GM23248 (cell line): ENCODE data around the gene RCOR1. TPM values are rescaled to one million over a fixed set of nuclear protein-coding genes. Genes with fewer than 3 reads are reported as not detected.
"Not testable (repeated sequence)": the region's sequence is repeated elsewhere in the genome, so short reads cannot be mapped to it uniquely, and the experiment has no call there.

Experiments
- DNase-seq: peaks from one replicate; pipeline ENCODE4 v3.0.0-alpha.2; 2015
- H2AFZ ChIP-seq: fragments of 200-600 bp; sonication (generic); 2 replicates; pipeline ENCODE4 v1.6.1; 2016; ENCODE audit warnings: antibody characterized with exemption
- H3F3A ChIP-seq: fragments of 200-600 bp; sonication (generic); 2 replicates; pipeline ENCODE4 v1.6.1; 2016; ENCODE audit warnings: mild to moderate bottlenecking, antibody characterized with exemption, mixed run types; ENCODE audit not compliant: insufficient read depth
- H3K27ac ChIP-seq: fragments of 200-600 bp; sonication (generic); 2 replicates; pipeline ENCODE4 v1.5.1; 2016; ENCODE audit warnings: mild to moderate bottlenecking
- H3K27me3 ChIP-seq: fragments of 200-600 bp; sonication (generic); replicated peaks from 2 replicates; pipeline ENCODE4 v1.6.1; 2016; ENCODE audit warnings: mild to moderate bottlenecking; ENCODE audit not compliant: insufficient read depth
- H3K36me3 ChIP-seq: fragments of 200-600 bp; sonication (generic); 2 replicates; pipeline ENCODE4 v1.6.1; 2016; ENCODE audit warnings: low read depth, mild to moderate bottlenecking
- H3K4me1 ChIP-seq: fragments of 200-600 bp; sonication (generic); 2 replicates; pipeline ENCODE4 v1.6.1; 2016; ENCODE audit warnings: mild to moderate bottlenecking; ENCODE audit not compliant: insufficient read depth
- H3K4me2 ChIP-seq: fragments of 200-600 bp; sonication (generic); one replicate; pipeline ENCODE4 v1.6.1; 2016; ENCODE audit warnings: mild to moderate bottlenecking; ENCODE audit not compliant: unreplicated experiment
- H3K4me3 ChIP-seq: fragments of 200-600 bp; sonication (generic); 2 replicates; pipeline ENCODE4 v1.5.1; 2016; ENCODE audit warnings: mild to moderate bottlenecking
- H3K79me2 ChIP-seq: fragments of 200-600 bp; sonication (generic); 2 replicates; pipeline ENCODE4 v1.6.1; 2016; ENCODE audit warnings: mild to moderate bottlenecking; ENCODE audit not compliant: insufficient read depth
- H3K9ac ChIP-seq: fragments of 200-600 bp; sonication (generic); 2 replicates; pipeline ENCODE4 v1.6.1; 2016; ENCODE audit warnings: mild to moderate bottlenecking
- H3K9me2 ChIP-seq: fragments of 200-600 bp; sonication (generic); 2 replicates; pipeline ENCODE4 v1.6.1; 2016; ENCODE audit warnings: mixed run types, mild to moderate bottlenecking, moderate library complexity; ENCODE audit not compliant: insufficient read depth
- H3K9me3 ChIP-seq: fragments of 200-600 bp; sonication (generic); one replicate; pipeline ENCODE4 v1.6.1; 2017; ENCODE audit warnings: low read depth
- H4K20me1 ChIP-seq: fragments of 200-600 bp; sonication (generic); 2 replicates; pipeline ENCODE4 v1.6.0; 2016; ENCODE audit not compliant: insufficient read depth
- EZH2 ChIP-seq: fragments of 200-600 bp; sonication (generic); IDR thresholded peaks from 2 replicates; pipeline ENCODE4 v1.6.1; 2018; ENCODE audit warnings: antibody characterized with exemption, mild to moderate bottlenecking; ENCODE audit not compliant: insufficient read depth, poor library complexity, severe bottlenecking
- EZH2phosphoT487 ChIP-seq: fragments of 200-600 bp; sonication (generic); IDR thresholded peaks from 2 replicates; pipeline ENCODE4 v1.6.1; 2018; ENCODE audit warnings: antibody characterized with exemption, moderate library complexity, mild to moderate bottlenecking, low read depth; ENCODE audit not compliant: insufficient read depth
- WGBS, 2 experiments: methylation state at CpG; one replicate each; pipeline ENCODE4 v1.1.6; 2015 to 2017; ENCODE audit warnings: low lambda C conversion rate in 2 of 2, low coverage in 1 of 2; ENCODE audit errors: missing lambda C conversion rate in 2 of 2; 5-methylcytosine and 5-hydroxymethylcytosine counted together
- in situ Hi-C: fragments of 300-500 bp; cut with MboI; formaldehyde crosslinking; loops from 2 replicates; pipeline ENCODE4 v1.15.0; 2020
- polyA plus RNA-seq: library from polyadenylated mRNA; unstranded; fragments of >200 nt; fragmentation: Nextera tagmentation; extraction: Ambion mirVana; gene quantifications from 2 replicates; pipeline ENCODE4 v1.2.1, GENCODE V29; 2016
- total RNA-seq: library from RNA; depleted of rRNA; stranded (reverse); fragments of >200 nt; shearing (Covaris generic); gene quantifications from 2 replicates; pipeline ENCODE4 v1.2.3, GENCODE V29; 2014

RCOR1 gene
- total and polyA plus RNA-seq, 2 experiments from 2014 or later = 3.2 to 15.6 TPM

- in situ Hi-C loops = no loop called here
- Histone ChIP-seq H3K27me3 (peaks cover 26% of the 10 kb centered on the region), H3K79me2 (no peaks in the 10 kb centered on the region)
Observed at GRCh38 chr14:102548616-102549240, 43.7 kb upstream of the RCOR1 start.

GRCh38 chr14:102550927-102551401 is 41.5 kb upstream of the RCOR1 start:
- H4K20me1 ChIP-seq, DNase-seq, H3K27ac ChIP-seq, H3F3A ChIP-seq, H3K4me1 ChIP-seq, H3K9ac ChIP-seq, H3K4me3 ChIP-seq, H3K79me2 ChIP-seq, H3K9me2 ChIP-seq, H3K27me3 ChIP-seq, H3K36me3 ChIP-seq, in situ Hi-C loops, H3K9me3 ChIP-seq, H3K4me2 ChIP-seq, H2AFZ ChIP-seq: not testable (repeated sequence)
- 73 to 80% methylated on average over 3 of the region's 3 CpGs for WGBS, 2 experiments

More at GRCh38 chr14:102548616-102549240, 43.7 kb upstream of the RCOR1 start:
- H3K4me1 ChIP-seq = peaks cover 3% of the 10 kb centered on the region; the same call in 1 of the 2 replicates
- TF ChIP-seq EZH2 (no peak), EZH2phosphoT487 (no peak)
- H3F3A ChIP-seq = no peaks in the 10 kb centered on the region
- H4K20me1 ChIP-seq = no peaks in the 10 kb centered on the region
- H3K4me3 ChIP-seq = no peak overlapping the region
- no peak overlapping the region for H3K9ac ChIP-seq
- no peak overlapping the region for H2AFZ ChIP-seq
- H3K4me2 ChIP-seq = no peak overlapping the region
- no peaks in the 10 kb centered on the region for H3K36me3 ChIP-seq
- no peaks in the 10 kb centered on the region for H3K9me2 ChIP-seq
- DNase-seq = no peak
- 39 to 41% methylated on average over 3 of the region's 3 CpGs for WGBS, 2 experiments
- no peaks in the 10 kb centered on the region for H3K9me3 ChIP-seq
- H3K27ac ChIP-seq = no peak overlapping the region

- no peak overlapping the region for H3K4me2 ChIP-seq
- H4K20me1 ChIP-seq = no peaks in the 10 kb centered on the region
- DNase-seq = peak; percentile 71
- H3K4me3 ChIP-seq = no peak overlapping the region
- no peaks in the 10 kb centered on the region for H3K79me2 ChIP-seq
- no peaks in the 10 kb centered on the region for H3K9me3 ChIP-seq
- no peak overlapping the region for H3K27ac ChIP-seq
- WGBS, 2 experiments = 75 to 77% methylated on average over 13 to 14 of the region's 14 CpGs
- H3K27me3 ChIP-seq = peaks cover 2% of the 10 kb centered on the region; the same call in 1 of the 2 replicates
- no peak overlapping the region for H3K9ac ChIP-seq
- TF ChIP-seq EZH2phosphoT487 (no peak), EZH2 (no peak)
- H3K36me3 ChIP-seq = no peaks in the 10 kb centered on the region
- in situ Hi-C loops = no loop called here
- peaks cover 3% of the 10 kb centered on the region; the same call in 1 of the 2 replicates for H3K4me1 ChIP-seq
- H3K9me2 ChIP-seq = no peaks in the 10 kb centered on the region
- no peaks in the 10 kb centered on the region for H3F3A ChIP-seq
- no peak overlapping the region for H2AFZ ChIP-seq
Observed at GRCh38 chr14:102551995-102552705, 40.3 kb upstream of the RCOR1 start.

- H4K20me1 ChIP-seq = no peaks in the 10 kb centered on the region
- no peaks in the 10 kb centered on the region for H3K36me3 ChIP-seq
- no peaks in the 10 kb centered on the region for H3K27me3 ChIP-seq
- H3K9me2 ChIP-seq = no peaks in the 10 kb centered on the region
- WGBS, 2 experiments = 10 to 11% methylated on average over 46 to 58 of the region's 94 CpGs
- no peaks in the 10 kb centered on the region for H3K79me2 ChIP-seq
- peaks cover 3% of the 10 kb centered on the region; the same call in 1 of the 2 replicates for H3K4me1 ChIP-seq
- H3K9me3 ChIP-seq = no peaks in the 10 kb centered on the region
- no peaks in the 10 kb centered on the region for H3F3A ChIP-seq
- peak overlapping the region; percentile 76 for H3K4me3 ChIP-seq
- in situ Hi-C loops = no loop called here
- TF ChIP-seq EZH2phosphoT487 (no peak), EZH2 (no peak)
- H2AFZ ChIP-seq = peak overlapping the region; percentile 92
- DNase-seq = peak; percentile 73
- peak overlapping the region; percentile 79 for H3K4me2 ChIP-seq
- no peak overlapping the region for H3K27ac ChIP-seq
- peak overlapping the region; percentile 82 for H3K9ac ChIP-seq
Observed at GRCh38 chr14:102554821-102555819, 37.3 kb upstream of the RCOR1 start.
